GM15510 (cell line): ENCODE data around the gene NDUFS7.

ENCODE experiments used
- POLR2A ChIP-seq: IDR thresholded peaks from 3 replicates; pipeline ENCODE4 v1.6.1; 2011; ENCODE audit warnings: borderline replicate concordance; ENCODE audit not compliant: insufficient read length; ENCODE audit errors: extremely low read depth

NDUFS7 gene

DNA sequence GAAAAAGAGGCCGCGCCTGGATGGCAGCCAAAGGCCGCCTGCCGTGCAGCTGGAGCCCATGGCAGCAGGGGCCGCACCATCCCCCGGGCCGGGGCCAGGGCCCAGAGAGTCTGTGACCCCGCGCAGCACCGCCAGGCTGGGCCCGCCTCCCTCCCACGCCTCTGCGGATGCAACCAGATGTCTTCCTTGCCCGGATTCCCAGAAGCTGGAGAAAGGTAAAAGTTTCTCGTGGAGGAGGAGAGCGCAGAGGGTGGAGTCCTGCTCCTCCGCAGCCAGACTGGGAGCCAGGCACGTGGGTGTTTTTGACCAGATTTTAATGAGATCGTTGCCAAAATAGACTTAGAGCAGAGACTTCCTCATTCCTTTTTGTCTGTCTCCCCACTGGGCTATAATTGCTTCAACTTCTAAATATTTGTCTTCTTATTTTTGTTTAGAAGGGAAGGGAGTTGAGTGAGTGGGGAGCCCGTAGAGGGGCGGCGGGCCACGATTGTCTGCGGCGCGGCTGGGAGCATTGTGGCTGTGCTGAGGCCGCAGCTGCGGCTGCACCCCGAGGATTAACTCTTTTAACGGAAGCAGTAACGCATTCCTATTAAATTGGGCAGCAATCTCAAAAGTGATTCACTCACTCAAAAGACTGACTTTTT lies 22.8 kb upstream of the NDUFS7 start:
- no peak for TF ChIP-seq POLR2A

DNA sequence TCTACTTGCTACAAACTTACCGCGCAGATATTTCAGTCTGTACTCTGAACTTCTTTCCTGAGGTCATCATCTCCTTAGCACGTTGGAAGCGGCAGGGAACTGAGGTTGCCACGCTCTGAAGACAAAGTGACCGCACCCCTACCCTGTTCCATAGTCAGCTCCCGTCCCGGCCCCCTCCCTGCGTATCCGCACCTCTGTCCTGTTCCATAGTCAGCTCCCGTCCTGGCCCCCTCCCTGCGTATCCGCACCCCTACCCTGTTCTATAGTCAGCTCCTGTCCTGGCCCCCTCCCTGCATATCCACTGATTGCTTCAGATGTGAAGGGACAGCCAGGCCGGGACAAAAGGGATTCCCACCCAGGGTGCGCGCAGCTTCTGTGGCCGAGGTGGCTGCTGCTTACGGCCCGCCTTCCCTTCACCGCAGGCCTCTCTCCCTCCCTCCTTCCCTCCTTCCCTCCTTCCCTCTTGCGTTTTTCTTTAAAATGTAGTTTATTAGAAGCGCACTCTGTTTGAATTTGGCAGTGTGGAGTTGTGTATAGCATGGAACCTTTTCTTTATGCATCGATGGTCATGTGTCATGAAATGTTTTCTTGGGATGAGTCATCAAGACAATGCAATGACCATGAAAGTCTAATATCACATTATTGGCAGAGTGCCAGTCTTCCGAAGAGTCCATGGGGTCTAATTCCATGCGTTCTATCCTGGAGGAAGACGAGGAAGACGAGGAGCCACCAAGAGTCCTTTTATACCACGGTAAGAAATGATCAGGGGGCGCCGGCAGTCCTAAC lies 21.9 kb upstream of the NDUFS7 start:
- TF ChIP-seq POLR2A, result no peak

DNA sequence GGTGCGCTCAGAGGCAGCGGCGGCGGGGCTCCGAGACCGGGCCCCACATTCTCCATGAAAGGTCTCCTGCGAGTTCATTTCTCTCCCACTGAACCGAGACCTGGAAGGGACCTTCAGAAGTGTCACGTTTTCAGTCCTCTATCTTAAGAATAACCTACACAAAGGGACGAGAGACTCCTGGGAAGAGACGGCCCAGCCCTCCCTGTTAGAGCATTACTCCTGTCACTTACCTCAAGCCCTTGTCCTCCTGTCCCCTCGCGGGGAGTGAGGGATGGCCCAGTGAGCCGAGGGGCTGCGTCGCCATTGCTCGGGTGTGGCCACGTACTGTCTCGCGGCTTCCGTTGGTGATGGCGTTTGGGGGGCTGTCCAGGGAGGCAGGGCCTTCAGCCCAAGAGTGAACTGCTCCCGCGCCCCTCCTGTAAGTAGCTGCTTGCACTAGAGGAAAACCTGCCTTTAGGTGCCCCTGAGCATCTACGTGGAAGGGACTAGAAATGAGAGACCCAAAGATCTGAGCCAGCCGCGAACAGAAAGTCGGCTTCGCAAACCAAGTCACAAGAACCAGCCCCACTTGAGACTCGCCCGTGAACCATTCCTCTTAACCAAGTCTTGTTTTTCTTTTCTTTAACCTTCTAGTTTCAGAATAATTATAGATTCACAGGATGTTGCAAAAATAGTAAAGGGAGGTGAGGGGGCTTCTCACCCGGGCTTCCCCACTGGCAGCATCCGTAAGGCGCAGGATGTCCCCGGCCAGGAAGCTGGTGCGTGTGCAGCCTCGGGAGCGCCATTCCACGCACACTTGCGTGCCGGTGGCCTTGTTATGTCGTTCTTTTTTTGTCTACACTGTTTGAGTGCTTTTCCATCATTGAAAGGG lies 21.1 kb upstream of the NDUFS7 start:
- no peak for TF ChIP-seq POLR2A

DNA sequence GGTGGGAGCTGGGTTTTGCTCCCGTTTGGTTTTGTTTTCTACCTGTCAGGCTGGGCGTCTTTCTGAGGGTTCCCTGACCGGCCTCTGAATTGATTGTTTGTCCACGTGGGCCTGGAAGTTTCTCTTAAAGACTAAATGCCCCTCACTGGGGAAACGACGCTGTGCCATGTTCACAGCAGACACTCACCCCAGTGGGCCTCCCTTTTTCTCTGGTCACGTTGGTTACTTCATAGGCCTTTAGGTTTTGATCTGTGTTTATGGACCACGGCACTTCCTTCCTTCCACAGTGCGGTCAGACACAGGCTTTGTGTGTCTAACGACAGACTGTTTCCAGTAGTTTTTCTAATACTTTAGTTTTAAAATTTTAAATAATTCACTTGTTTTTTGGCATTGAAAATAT lies 20.1 kb upstream of the NDUFS7 start:
- no peak for TF ChIP-seq POLR2A

DNA sequence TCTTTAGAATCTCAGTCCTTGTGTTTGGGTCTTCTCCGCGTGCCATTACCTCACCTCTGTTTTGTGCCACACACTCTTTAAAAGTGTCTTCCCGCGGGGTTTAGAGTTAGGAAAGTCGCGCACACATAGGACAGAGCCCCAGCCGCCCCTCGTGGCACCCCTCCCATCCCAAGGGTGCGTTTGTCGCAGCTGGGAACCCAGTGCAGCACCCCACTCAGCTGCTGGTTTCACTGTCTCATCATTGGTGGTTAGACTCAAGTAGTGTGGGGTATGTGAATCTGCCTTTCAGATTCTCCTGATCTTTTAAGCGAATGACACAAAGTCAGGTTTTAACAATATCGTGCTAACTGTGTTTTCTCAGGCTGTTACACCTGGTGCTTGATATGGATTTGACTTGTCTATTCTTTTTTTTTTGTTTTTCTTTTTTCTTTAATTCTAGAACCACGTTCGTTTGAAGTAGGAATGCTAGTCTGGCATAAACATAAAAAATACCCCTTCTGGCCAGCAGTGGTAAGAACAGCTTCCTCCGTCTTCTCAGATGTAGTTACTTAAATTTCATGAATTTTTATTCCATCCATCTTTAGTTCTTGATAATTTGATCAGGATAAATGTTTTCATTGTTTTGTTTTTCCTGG lies 19.5 kb upstream of the NDUFS7 start:
- TF ChIP-seq POLR2A, result no peak

DNA sequence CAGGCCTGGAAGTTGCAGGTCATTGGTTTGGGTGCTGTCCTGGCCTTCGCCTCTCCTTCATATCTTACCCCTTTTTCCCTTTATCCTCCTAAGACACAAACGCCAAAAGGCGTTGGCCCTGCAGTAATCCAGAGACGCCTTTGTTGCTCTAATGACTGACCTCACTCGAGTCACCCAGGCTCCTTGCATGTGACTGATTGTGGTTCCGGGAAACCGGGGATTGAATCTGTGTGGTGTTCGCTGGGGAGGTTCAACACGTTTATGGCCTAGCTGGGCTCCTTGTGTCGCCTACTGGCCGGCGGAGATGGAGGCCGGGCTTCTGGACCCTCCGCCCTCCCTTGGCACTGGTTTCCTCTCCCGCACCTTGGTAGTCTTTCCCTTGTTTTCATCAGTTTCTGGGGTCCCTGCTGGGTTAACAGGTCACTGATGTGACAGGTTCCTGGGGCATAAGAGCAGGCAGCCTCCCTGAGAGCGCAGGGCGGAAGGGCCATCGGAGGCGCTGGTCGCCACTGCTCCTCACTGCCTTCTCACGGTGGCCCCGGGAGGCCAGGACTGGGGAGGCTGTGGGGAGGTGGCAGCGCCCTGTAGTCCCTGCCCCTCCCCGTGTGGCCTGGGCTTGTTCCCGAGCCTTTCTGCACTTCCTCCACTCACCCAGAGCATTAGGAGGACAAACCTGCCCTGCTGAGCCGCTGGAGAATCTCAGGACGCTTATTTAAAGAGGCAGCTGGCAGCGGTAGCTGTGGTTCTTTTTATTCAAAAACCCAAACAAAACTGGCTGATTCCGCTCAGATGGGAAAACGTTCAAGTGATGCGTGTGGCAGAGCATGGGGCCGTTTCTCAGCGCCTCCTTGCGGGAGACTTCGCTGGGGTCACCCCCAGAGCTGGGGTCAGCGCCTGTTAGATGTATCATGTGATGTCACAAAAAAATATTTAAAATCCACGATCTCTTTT lies 18.1 kb upstream of the NDUFS7 start:
- no peak for TF ChIP-seq POLR2A

DNA sequence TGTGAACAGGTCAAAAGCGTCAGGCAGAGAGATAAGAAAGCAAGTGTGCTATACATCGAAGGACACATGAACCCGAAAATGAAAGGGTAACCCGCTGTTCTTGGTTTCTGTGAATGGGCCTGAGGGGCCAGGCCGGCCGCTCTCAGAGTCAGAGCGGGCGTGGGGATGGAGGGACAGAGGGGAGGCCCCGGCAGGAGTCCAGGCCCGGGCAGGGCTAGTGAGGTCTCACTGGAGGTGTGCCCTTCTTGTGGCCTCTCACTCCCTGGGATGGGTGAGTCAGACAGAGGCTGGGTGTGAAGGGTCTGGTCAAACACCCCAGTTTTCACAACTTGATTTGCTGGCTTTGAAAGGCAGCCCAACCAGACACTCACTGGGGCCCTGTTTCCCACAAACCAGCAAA lies 17.4 kb upstream of the NDUFS7 start:
- TF ChIP-seq POLR2A, result no peak

DNA sequence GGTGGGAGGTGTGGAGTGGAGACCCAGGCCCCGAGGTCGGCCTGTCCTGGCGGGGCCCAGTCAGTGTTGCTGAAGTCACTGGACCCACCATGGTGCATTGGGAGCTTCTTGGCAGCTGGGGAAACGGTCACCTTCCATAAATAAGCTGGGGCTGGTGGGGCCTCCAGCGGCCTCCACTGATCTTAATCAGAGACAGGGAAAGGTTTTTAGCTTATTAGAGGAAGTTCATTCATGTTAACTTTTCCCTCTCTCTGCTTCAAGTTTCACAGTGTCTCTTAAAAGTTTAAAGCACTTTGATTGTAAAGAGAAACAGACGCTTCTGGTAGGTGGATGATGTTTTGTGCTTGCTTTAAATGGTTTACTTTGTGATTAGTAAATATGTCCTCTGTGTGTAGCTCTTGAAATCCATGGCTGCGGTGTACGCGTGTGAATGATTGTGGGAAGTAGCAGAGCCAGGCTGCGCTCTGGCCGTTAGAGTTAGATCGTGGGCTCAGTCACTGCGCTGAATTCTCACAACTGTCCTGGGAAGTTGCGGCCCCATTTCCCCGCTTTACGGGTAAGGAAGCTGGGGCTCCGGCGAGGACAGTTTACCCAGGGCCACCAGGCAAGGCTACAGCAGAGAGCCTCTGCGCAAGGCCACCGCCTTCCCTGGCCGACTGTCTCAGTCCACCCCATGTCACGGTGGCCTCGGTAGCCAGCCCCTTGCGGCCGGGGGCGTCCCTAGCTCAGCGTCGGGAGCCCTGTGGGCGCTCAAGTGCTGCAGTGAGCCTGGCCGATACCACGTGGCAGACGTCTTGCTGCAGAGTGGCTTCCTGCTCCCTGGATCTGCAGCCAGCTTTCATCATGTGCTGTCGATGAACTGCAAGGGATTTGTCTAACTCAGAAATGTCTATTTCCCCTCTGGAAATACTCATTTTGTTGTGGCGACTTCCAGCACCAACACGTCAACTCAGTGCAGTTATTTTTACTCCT lies 16.5 kb upstream of the NDUFS7 start:
- no peak for TF ChIP-seq POLR2A

DNA sequence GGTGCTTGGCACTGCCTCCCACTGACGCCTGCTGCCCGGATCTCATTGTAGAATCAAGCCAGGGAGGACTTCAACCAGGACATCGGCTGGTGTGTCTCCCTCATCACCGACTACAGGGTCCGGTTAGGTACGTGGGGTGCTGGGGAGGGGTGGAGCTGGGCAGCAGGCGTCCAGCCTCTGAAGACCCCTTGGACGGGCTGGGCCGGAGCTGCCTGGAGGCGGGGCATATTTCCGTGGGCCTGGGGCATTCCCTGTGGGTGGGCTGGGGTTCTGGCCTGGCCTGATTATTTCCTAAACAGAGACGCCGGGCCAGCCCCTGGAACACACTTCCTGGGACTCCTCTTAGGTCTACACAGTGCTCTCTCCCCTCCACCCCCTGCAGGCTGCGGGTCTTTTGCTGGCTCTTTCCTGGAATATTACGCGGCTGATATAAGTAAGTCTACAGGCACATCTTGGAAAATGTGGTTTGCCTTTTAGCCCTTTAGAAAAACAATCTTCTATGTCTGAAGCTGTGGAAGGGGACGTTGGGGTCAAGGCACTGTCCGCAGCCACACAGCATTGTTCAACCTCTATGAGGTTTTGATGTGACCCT lies 14.4 kb upstream of the NDUFS7 start:
- no peak for TF ChIP-seq POLR2A

DNA sequence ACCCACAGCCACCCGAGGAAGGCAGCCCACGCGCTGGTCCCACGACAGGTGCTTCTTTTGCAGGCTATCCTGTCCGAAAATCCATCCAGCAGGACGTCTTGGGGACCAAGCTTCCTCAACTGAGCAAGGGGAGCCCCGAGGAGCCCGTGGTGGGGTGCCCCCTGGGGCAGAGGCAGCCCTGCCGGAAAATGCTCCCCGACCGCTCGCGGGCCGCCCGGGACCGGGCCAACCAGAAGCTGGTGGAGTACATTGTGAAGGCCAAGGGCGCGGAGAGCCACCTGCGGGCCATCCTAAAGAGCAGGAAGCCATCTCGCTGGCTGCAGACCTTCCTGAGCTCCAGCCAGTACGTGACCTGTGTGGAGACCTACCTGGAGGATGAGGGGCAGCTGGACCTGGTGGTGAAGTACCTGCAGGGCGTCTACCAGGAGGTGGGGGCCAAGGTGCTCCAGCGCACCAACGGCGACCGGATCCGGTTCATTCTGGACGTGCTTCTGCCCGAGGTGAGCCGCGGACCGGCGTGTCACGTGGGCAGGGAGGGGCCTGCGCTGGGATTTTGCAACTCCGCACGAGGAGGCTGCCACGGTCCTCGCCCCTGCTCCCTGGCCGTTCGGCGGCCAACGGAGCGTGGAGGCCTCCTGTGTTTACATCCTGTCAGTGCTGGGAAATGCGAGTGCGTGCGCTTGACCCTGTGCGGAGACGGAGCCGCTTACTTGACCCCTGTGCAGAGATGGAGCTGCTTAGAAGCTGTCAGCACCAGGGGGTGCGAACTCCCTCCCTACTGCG lies 12.9 kb upstream of the NDUFS7 start:
- no peak for TF ChIP-seq POLR2A

DNA sequence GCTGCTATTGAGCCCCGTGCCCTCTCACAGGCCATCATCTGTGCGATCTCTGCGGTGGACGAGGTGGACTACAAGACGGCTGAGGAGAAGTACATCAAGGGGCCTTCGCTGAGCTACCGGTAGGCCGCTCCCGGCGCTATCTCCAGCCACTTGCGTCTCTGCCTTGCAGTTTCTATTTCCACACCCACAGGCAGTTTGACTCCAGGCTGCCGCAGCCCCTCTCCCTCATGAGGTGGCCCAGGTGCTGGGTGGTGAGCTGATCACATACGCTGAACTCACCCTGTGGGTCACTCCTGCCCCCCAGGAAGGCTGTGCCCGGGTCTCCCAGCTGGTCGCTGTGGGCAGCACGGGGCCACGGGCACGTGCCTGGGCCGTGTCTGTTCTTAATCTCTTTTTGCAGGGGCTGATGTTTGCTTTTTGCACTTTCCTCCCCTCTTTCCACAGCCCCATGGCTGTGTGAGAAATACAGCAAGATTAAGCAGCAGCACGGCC lies 10.6 kb upstream of the NDUFS7 start:
- TF ChIP-seq POLR2A, result no peak
